ENCODE measurements around the gene FTO.

- TF ChIP-seq CTCF (conservative IDR thresholded peaks at IDR 0.05): no peak
- TF ChIP-seq ZFX (IDR thresholded peaks at IDR 0.05): no peak
These were observed 411.6 kb downstream of the FTO start for GRCh38 chr16:54115558-54115957.
